Measurements from ENCODE around the gene LMOD2.

Gene LMOD2

GRCh38 chr7:123660514-123661354 is 5.1 kb downstream of the LMOD2 start:
- DNase-seq (ENCODE audit: low read depth): no peak
- no peak overlapping the region for H3K4me3 ChIP-seq (ENCODE audit: low read length)
- TF ChIP-seq, protein P1, sequence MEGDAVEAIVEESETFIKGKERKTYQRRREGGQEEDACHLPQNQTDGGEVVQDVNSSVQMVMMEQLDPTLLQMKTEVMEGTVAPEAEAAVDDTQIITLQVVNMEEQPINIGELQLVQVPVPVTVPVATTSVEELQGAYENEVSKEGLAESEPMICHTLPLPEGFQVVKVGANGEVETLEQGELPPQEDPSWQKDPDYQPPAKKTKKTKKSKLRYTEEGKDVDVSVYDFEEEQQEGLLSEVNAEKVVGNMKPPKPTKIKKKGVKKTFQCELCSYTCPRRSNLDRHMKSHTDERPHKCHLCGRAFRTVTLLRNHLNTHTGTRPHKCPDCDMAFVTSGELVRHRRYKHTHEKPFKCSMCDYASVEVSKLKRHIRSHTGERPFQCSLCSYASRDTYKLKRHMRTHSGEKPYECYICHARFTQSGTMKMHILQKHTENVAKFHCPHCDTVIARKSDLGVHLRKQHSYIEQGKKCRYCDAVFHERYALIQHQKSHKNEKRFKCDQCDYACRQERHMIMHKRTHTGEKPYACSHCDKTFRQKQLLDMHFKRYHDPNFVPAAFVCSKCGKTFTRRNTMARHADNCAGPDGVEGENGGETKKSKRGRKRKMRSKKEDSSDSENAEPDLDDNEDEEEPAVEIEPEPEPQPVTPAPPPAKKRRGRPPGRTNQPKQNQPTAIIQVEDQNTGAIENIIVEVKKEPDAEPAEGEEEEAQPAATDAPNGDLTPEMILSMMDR (conservative IDR thresholded peaks at IDR 0.05; ENCODE audit: low read length): no peak

- DNase-seq (ENCODE audit: low read depth): no peak
- TF ChIP-seq, protein P1 (conservative IDR thresholded peaks at IDR 0.05; ENCODE audit: low read length): no peak
- no peak overlapping the region for H3K4me3 ChIP-seq (ENCODE audit: low read length)
Measured at GRCh38 chr7:123661765-123662164, 6.1 kb downstream of the LMOD2 start.

DNA sequence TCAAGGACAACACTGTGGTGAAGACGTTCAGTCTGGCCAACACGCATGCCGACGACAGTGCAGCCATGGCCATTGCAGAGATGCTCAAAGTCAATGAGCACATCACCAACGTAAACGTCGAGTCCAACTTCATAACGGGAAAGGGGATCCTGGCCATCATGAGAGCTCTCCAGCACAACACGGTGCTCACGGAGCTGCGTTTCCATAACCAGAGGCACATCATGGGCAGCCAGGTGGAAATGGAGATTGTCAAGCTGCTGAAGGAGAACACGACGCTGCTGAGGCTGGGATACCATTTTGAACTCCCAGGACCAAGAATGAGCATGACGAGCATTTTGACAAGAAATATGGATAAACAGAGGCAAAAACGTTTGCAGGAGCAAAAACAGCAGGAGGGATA is 6.6 kb downstream of the LMOD2 start:
- TF ChIP-seq, protein P1 (conservative IDR thresholded peaks at IDR 0.05; ENCODE audit: low read length): no peak
- no peak for DNase-seq (ENCODE audit: low read depth)
- no peak overlapping the region for H3K4me3 ChIP-seq (ENCODE audit: low read length)

GRCh38 chr7:123662755-123663154 is 7.1 kb downstream of the LMOD2 start:
- H3K4me3 ChIP-seq (ENCODE audit: low read length): no peak overlapping the region
- TF ChIP-seq, protein P1 (conservative IDR thresholded peaks at IDR 0.05; ENCODE audit: low read length): no peak
- DNase-seq (ENCODE audit: low read depth): no peak

DNA sequence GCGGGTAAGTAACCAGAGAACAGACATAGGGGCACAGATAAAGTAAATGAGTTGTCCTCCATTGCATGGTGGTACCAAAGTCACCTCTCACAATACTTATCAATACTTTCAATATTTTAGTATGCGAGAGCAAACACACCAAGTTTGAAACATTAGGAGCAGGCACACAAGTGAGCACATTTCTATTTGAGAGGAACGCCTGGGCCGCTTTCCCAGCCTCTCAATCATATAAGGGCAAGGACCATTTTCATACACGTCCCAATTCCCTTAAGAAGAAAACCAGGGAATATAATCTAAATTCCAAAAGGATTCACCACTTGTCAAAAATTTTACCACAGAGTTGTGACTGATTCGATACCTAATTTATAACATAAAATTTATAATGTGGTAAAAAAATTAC is 7.5 kb downstream of the LMOD2 start:
- H3K4me3 ChIP-seq (ENCODE audit: low read length): no peak overlapping the region
- TF ChIP-seq, protein P1 (conservative IDR thresholded peaks at IDR 0.05; ENCODE audit: low read length): no peak

DNA sequence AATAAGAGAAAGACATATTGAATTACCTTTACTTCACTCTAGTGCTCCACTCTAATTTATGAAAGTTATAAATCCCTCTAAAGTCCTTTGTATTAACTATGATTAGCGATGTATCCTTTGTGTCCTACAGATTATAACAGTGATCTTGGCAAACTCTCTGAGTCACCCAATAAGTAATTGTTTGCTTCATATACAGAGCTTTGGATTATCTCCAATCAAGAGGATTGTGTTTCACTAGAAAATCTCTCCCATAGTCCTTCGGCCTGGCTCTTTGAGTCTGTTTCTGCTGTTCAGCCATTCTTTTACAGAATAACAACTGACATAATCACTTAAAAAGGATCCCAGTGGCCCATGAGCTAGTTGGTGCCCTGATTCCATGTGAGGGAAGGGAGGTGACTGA is 9.5 kb downstream of the LMOD2 start:
- DNase-seq (ENCODE audit: low read depth): no peak
- TF ChIP-seq, protein P1 (conservative IDR thresholded peaks at IDR 0.05; ENCODE audit: low read length): no peak

More for the DNA sequence above, 7.5 kb downstream of the LMOD2 start:
- no peak for DNase-seq (ENCODE audit: low read depth)

GRCh38 chr7:123665896-123666295 is 10.2 kb downstream of the LMOD2 start:
- no peak overlapping the region for H3K4me3 ChIP-seq (ENCODE audit: low read length)
- no peak for DNase-seq (ENCODE audit: low read depth)
- TF ChIP-seq, protein P1 (conservative IDR thresholded peaks at IDR 0.05; ENCODE audit: low read length): no peak

More for the DNA sequence above, 9.5 kb downstream of the LMOD2 start:
- H3K4me3 ChIP-seq (ENCODE audit: low read length): no peak overlapping the region
